SK-N-SH (cell line): Measurements from ENCODE around the gene CD248. TPM values are rescaled to one million over a fixed set of nuclear protein-coding genes. Genes with fewer than 3 reads are reported as not detected.
A peak's percentile ranks its signal among the peaks of the same experiment; 100 is the strongest.

Source experiments
- CTCF ChIA-PET: fragments of 300-600, 350-600 bp; formaldehyde crosslinking; extraction: SDS; loops from one replicate; lab custom pipeline; 2021; lab: Yijun Ruan, JAX
- POLR2A ChIA-PET: fragments of 350-600 bp; sonication (Branson Sonifier 250); formaldehyde crosslinking; extraction: SDS; loops from one replicate; lab custom pipeline; 2020; ENCODE audit warnings: antibody characterized with exemption, inconsistent platforms; lab: Yijun Ruan, JAX
- DNase-seq: peaks from one replicate; pipeline ENCODE4 v3.0.0; 2012
- H2AFZ ChIP-seq: fragments of 200-600 bp; sonication (generic); 2 replicates; pipeline ENCODE4 v1.8.1; 2016; ENCODE audit warnings: antibody characterized with exemption, mild to moderate bottlenecking, low read depth
- H3F3A ChIP-seq: fragments of 200-600 bp; sonication (generic); replicated peaks from 2 replicates; pipeline ENCODE3; 2016; ENCODE audit warnings: antibody characterized with exemption, mild to moderate bottlenecking; ENCODE audit not compliant: insufficient read depth
- H3K27ac ChIP-seq, 2 experiments: fragments of 200-500 bp in 1 of 2; fragments of 200-600 bp in 1 of 2; sonication (Bioruptor generic) in 1 of 2; sonication (generic), shearing (Covaris generic) in 1 of 2; 2 replicates each; pipeline versions ENCODE4 v1.5.1 to v1.6.1; 2014 to 2016; ENCODE audit warnings: low read depth in 2 of 2, inconsistent platforms in 1 of 2, low read length in 1 of 2, mild to moderate bottlenecking in 1 of 2, mixed read lengths in 1 of 2
- H3K27me3 ChIP-seq: fragments of 200-600 bp; sonication (generic), shearing (Covaris generic); 2 replicates; pipeline ENCODE4 v1.6.1; 2016; ENCODE audit warnings: mixed run types; ENCODE audit not compliant: insufficient read depth
- H3K36me3 ChIP-seq, 2 experiments: fragments of 200-500 bp in 1 of 2; fragments of 200-600 bp in 1 of 2; sonication (Bioruptor generic) in 1 of 2; sonication (generic) in 1 of 2; replicated peaks in 1 of 2; 2 replicates each; pipeline versions ENCODE3 to v1.5.1; 2014 to 2016; ENCODE audit warnings: low read length in 1 of 2, mild to moderate bottlenecking in 1 of 2; ENCODE audit not compliant: insufficient read depth in 2 of 2, control insufficient read depth in 1 of 2
- H3K4me1 ChIP-seq, 2 experiments: fragments of 200-500 bp in 1 of 2; fragments of 200-600 bp in 1 of 2; sonication (Bioruptor generic) in 1 of 2; sonication (generic), shearing (Covaris generic) in 1 of 2; 2 replicates each; pipeline versions ENCODE4 v1.5.1 to v1.6.1; 2014 to 2016; ENCODE audit warnings: low read depth in 1 of 2, low read length in 1 of 2, mixed run types in 1 of 2; ENCODE audit not compliant: insufficient read depth in 2 of 2, control insufficient read depth in 1 of 2
- H3K4me2 ChIP-seq: fragments of 200-600 bp; sonication (generic), shearing (Covaris generic); 2 replicates; pipeline ENCODE4 v1.6.1; 2017; ENCODE audit warnings: mixed run types
- H3K4me3 ChIP-seq, 2 experiments: fragments of 200-500 bp in 1 of 2; fragments of 200-600 bp in 1 of 2; sonication (Bioruptor generic) in 1 of 2; sonication (generic), shearing (Covaris generic) in 1 of 2; 2 replicates each; pipeline versions ENCODE4 v1.5.1 to v1.8.1; 2014 to 2016; ENCODE audit warnings: low read depth in 2 of 2, inconsistent platforms in 1 of 2, low read length in 1 of 2, mild to moderate bottlenecking in 1 of 2, mixed read lengths in 1 of 2, moderate library complexity in 1 of 2
- H3K79me2 ChIP-seq: fragments of 200-600 bp; sonication (generic); 2 replicates; pipeline ENCODE4 v1.8.1; 2017; ENCODE audit warnings: mild to moderate bottlenecking; ENCODE audit not compliant: insufficient read depth
- H3K9ac ChIP-seq: fragments of 200-600 bp; sonication (generic); 2 replicates; pipeline ENCODE4 v1.6.1; 2017; ENCODE audit warnings: mixed run types
- H3K9me2 ChIP-seq: fragments of 200-600 bp; sonication (generic); 2 replicates; pipeline ENCODE4 v1.6.1; 2017; ENCODE audit warnings: mixed run types
- H3K9me3 ChIP-seq: fragments of 200-600 bp; sonication (generic); 2 replicates; pipeline ENCODE4 v1.6.1; 2017; ENCODE audit warnings: mixed run types, mild to moderate bottlenecking, moderate library complexity
- H4K20me1 ChIP-seq: fragments of 200-600 bp; sonication (generic); 2 replicates; pipeline ENCODE4 v1.6.1; 2017; ENCODE audit warnings: mild to moderate bottlenecking, mixed run types; ENCODE audit not compliant: insufficient read depth
- CHD2 ChIP-seq: fragments of 150-350 bp; IDR thresholded peaks from 2 replicates; pipeline ENCODE4 v1.6.1; 2018; ENCODE audit warnings: low read length; ENCODE audit not compliant: partially characterized antibody
- ELF1 ChIP-seq: IDR thresholded peaks from 2 replicates; pipeline ENCODE4 v1.4.0; 2012
- EP300 ChIP-seq, 2 experiments: IDR thresholded peaks; 2 replicates each; pipeline versions ENCODE4 v1.4.0 to v1.6.1; 2012; ENCODE audit warnings: borderline replicate concordance in 1 of 2, low read depth in 1 of 2, low read length in 1 of 2
- EZH2phosphoT487 ChIP-seq: fragments of 200-600 bp; sonication (generic); IDR thresholded peaks from 2 replicates; pipeline ENCODE4 v1.6.1; 2017; ENCODE audit warnings: low read depth, mixed run types, mild to moderate bottlenecking, antibody characterized with exemption, moderate library complexity, borderline replicate concordance
- FOSL2 ChIP-seq: IDR thresholded peaks from 2 replicates; pipeline ENCODE4 v1.4.0; 2012; ENCODE audit warnings: low read depth, mild to moderate bottlenecking, moderate library complexity, borderline replicate concordance
- FOXJ3 ChIP-seq: sonication (generic); formaldehyde crosslinking; IDR thresholded peaks from 2 replicates; pipeline ENCODE4 v1.5.1; 2020; ENCODE audit warnings: mild to moderate bottlenecking, missing genetic modification reagents
- GATA2 ChIP-seq: sonication (generic); formaldehyde crosslinking; IDR thresholded peaks from 2 replicates; pipeline ENCODE4 v1.5.0; 2020; ENCODE audit warnings: mild to moderate bottlenecking, missing genetic modification reagents
- JUND ChIP-seq: IDR thresholded peaks from 2 replicates; pipeline ENCODE4 v1.4.0; 2012
- MEF2A ChIP-seq: IDR thresholded peaks from 2 replicates; pipeline ENCODE4 v1.4.0; 2012; ENCODE audit warnings: low read depth, borderline replicate concordance
- MXI1 ChIP-seq: IDR thresholded peaks from 2 replicates; pipeline ENCODE4 v1.6.1; 2012; ENCODE audit warnings: mild to moderate bottlenecking, low read depth, low read length, improper control_type of control experiment
- NFIC ChIP-seq: IDR thresholded peaks from 2 replicates; pipeline ENCODE4 v1.4.0; 2012; ENCODE audit warnings: borderline replicate concordance
- POLR2AphosphoS5 ChIP-seq: IDR thresholded peaks from 2 replicates; pipeline ENCODE4 v1.6.1; 2012; ENCODE audit warnings: low read depth, low read length
- RCOR1 ChIP-seq: fragments of 150-350 bp; IDR thresholded peaks from 2 replicates; pipeline ENCODE4 v1.6.1; 2017; ENCODE audit warnings: antibody characterized with exemption, low read length
- RFX5 ChIP-seq: IDR thresholded peaks from 2 replicates; pipeline ENCODE4 v1.6.1; 2012; ENCODE audit warnings: mild to moderate bottlenecking, improper control_type of control experiment, low read length
- RXRA ChIP-seq: IDR thresholded peaks from 2 replicates; pipeline ENCODE4 v1.4.0; 2012; ENCODE audit warnings: low read depth, mild to moderate bottlenecking, borderline replicate concordance
- SIN3A ChIP-seq: IDR thresholded peaks from 2 replicates; pipeline ENCODE4 v1.6.1; 2012; ENCODE audit warnings: low read depth, mild to moderate bottlenecking, low read length, moderate library complexity, borderline replicate concordance
- SMC3 ChIP-seq: IDR thresholded peaks from 2 replicates; pipeline ENCODE4 v1.6.1; 2012; ENCODE audit warnings: low read depth, low read length, improper control_type of control experiment
- TCF12 ChIP-seq: IDR thresholded peaks from 2 replicates; pipeline ENCODE4 v1.4.0; 2012
- TEAD4 ChIP-seq: IDR thresholded peaks from 2 replicates; pipeline ENCODE4 v1.4.0; 2012; ENCODE audit warnings: mild to moderate bottlenecking, borderline replicate concordance; ENCODE audit not compliant: insufficient read depth
- WGBS: methylation state at CpG from one replicate; pipeline ENCODE4 v1.1.6; 2017; ENCODE audit warnings: low lambda C conversion rate; 5-methylcytosine and 5-hydroxymethylcytosine counted together
- polyA plus RNA-seq, 3 experiments: library from polyadenylated mRNA; depleted of rRNA; stranded (reverse); fragments of >200 nt; gene quantifications; 2 replicates each; pipeline ENCODE4 v1.2.3, GENCODE V29; 2012
- TF ChIP-seq, protein P1 (sequence below): fragments of 200-600 bp; sonication (generic); IDR thresholded peaks from 2 replicates; pipeline ENCODE4 v1.6.1; 2017; ENCODE audit warnings: antibody characterized with exemption, mild to moderate bottlenecking, moderate library complexity
- TF ChIP-seq, protein P2 (sequence below): IDR thresholded peaks from 2 replicates; pipeline ENCODE4 v1.4.0; 2012; ENCODE audit warnings: low read depth
- TF ChIP-seq, protein P3 (sequence below): fragments of 150-350 bp; IDR thresholded peaks from 2 replicates; pipeline ENCODE4 v1.6.1; 2016; ENCODE audit warnings: mild to moderate bottlenecking, low read depth, low read length

Gene CD248
- polyA plus RNA-seq, 1 of the 3 experiments (the other 2 are of a cell fraction), result 7.7 TPM

DNA sequence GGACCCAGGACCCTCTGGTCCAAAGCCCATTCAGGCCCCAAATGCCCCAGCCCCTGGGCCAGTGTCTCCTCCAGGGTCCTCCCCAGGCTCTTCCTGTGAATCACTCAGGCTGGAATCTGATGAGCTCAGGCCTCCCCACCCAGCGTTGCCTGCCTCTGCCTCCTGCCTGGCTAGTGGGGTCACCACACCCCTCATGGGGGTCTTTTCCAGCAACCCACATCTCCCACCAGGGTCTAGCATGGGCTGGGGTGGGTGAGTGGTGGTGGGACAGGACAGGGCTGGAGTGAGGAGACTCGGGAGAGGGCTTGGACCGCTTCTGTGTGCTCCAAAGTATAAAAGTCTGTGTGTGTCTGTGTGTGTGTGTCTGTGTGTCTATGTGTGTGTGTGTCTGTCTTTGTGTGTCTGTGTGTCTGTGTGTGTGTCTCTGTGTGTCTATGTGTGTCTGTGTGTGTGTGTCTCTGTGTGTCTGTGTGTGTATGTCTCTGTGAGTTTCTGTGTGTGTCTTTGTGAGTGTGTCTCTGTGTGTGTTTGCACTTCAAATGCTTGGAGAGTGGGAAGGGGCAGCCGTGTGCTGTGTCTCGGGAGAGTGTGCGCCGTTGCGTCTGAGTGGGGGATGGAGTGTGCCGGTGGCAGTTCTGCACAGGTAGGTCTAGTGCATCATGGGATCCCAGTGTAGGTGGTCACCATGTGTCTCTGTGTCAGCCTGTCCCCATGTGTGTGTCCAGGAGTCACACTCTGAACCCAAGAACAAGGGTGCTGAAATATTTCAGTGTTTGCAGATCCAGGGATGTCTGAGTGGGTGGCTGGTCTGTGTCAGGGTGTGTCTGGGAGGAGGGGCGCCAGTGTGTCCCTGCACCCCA is 10.6 kb upstream of the CD248 start (continued):
- TF ChIP-seq EP300 (IDR thresholded peaks at IDR 0.05; ENCODE audit: borderline replicate concordance in 1 of 2, low read depth in 1 of 2, low read length in 1 of 2) (peak in 1 of 2 experiments; percentile 26; a peak in 1 of 4 replicates), GATA2 (CRISPR knock-in tag) (no peak), TEAD4 (0 out of 2 replicates have a peak, but pooled peaks have one; percentile 46), MXI1 (no peak), FOXJ3 (CRISPR knock-in tag) (no peak), SIN3A (no peak), NFIC (no peak), TCF12 (peak; percentile 25; the same call in 1 of the 2 replicates)
- TF ChIP-seq, protein P1, sequence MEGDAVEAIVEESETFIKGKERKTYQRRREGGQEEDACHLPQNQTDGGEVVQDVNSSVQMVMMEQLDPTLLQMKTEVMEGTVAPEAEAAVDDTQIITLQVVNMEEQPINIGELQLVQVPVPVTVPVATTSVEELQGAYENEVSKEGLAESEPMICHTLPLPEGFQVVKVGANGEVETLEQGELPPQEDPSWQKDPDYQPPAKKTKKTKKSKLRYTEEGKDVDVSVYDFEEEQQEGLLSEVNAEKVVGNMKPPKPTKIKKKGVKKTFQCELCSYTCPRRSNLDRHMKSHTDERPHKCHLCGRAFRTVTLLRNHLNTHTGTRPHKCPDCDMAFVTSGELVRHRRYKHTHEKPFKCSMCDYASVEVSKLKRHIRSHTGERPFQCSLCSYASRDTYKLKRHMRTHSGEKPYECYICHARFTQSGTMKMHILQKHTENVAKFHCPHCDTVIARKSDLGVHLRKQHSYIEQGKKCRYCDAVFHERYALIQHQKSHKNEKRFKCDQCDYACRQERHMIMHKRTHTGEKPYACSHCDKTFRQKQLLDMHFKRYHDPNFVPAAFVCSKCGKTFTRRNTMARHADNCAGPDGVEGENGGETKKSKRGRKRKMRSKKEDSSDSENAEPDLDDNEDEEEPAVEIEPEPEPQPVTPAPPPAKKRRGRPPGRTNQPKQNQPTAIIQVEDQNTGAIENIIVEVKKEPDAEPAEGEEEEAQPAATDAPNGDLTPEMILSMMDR, result 0 out of 2 replicates have a peak, but pooled peaks have one; percentile 6

DNA sequence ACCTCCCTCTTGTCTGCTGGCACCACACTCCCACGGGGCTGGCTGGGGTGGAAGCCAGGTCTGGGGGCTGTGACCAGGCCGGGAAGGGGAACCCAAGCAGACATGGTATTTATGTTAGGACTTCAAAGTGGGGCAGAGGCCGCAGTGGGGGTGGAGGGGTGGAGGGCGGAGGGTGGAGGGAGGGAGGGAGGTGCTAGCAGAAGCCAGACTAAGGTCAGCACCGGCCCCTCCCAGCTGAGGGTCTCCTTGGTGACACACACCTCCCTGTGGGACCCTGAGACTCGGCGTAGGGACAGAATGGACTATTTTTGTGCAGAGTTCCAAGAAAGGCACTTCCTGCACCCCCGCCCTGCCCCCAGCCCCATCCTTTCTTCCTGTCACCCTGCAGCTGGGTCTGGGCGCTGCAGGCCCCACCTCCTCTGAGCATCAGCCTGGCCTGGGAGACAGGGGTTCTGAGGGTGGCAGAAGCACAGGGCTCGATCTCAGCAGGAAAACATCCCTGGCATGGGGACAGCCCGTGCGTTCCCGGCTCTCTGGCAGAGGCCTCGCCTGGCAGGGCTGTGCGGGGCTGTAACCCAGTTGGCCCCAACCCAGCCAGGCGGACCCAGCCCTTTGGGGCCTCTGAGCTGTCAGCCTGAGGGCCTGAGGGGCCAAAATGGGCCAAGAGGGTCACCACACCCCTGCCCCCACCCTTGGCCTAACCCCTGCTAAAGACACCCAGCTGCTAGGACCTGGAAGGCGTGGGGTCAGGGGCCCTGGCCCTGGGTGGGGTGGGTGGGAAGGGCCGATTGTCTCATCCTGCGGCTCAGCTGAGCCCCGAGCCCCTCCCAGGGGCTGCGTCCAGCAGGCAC is 9.6 kb upstream of the CD248 start:
- peak; percentile 79 for DNase-seq
- 42% methylated on average over 9 of the region's 21 CpGs for WGBS
- Histone ChIP-seq H3K9me3 (no peaks in the 10 kb centered on the region), H3F3A (peaks cover 9% of the 10 kb centered on the region), H4K20me1 (no peaks in the 10 kb centered on the region), H3K4me1 (peaks cover 28 to 36% of the 10 kb centered on the region in 2 experiments; a peak in 3 of 4 replicates), H3K9ac (peak overlapping the region; percentile 62; the same call in 1 of the 2 replicates), H3K79me2 (no peaks in the 10 kb centered on the region), H2AFZ (peak overlapping the region; percentile 46; the same call in 1 of the 2 replicates), H3K27ac (peak overlapping the region; percentile 73 to 80), H3K4me2 (peak overlapping the region; percentile 66), H3K4me3 (no peak overlapping the region), H3K36me3 (no peaks in the 10 kb centered on the region), H3K9me2 (no peaks in the 10 kb centered on the region), H3K27me3 (no peaks in the 10 kb centered on the region)
- ChIA-PET CTCF (interaction anchor here (0.7 to 1.8 kb wide), 10 partner anchors 9 to 62 kb away, joined by 3 to 46 read pairs (median 4); partner anchors contain the start of genes CD248 and RIN1), POLR2A (interaction anchor here (1.3 to 1.8 kb wide), 2 partner anchors 9 to 14 kb away, joined by 10 to 17 read pairs; partner anchors contain the start of gene CD248)
- TF ChIP-seq NFIC, result peak; percentile 73
- TF ChIP-seq JUND, result no peak
- no peak for TF ChIP-seq MXI1
- no peak for TF ChIP-seq MEF2A
- TF ChIP-seq RFX5, result no peak
- TF ChIP-seq SMC3, result no peak
- TF ChIP-seq TEAD4, result no peak
- TF ChIP-seq TCF12, result peak; percentile 54
- no peak; the same call in 1 of the 2 replicates for TF ChIP-seq POLR2AphosphoS5
- no peak for TF ChIP-seq FOXJ3 (CRISPR knock-in tag)
- no peak for TF ChIP-seq FOSL2
- TF ChIP-seq, protein P2, sequence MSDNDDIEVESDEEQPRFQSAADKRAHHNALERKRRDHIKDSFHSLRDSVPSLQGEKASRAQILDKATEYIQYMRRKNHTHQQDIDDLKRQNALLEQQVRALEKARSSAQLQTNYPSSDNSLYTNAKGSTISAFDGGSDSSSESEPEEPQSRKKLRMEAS, result 0 out of 2 replicates have a peak, but pooled peaks have one; percentile 16
- TF ChIP-seq CHD2, result peak; percentile 50
- TF ChIP-seq, protein P3, sequence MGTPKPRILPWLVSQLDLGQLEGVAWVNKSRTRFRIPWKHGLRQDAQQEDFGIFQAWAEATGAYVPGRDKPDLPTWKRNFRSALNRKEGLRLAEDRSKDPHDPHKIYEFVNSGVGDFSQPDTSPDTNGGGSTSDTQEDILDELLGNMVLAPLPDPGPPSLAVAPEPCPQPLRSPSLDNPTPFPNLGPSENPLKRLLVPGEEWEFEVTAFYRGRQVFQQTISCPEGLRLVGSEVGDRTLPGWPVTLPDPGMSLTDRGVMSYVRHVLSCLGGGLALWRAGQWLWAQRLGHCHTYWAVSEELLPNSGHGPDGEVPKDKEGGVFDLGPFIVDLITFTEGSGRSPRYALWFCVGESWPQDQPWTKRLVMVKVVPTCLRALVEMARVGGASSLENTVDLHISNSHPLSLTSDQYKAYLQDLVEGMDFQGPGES, result no peak
- TF ChIP-seq ELF1, result no peak
- TF ChIP-seq, protein P1, result no peak
- TF ChIP-seq RXRA, result peak; percentile 29; the same call in 1 of the 2 replicates
- no peak for TF ChIP-seq RCOR1
- TF ChIP-seq GATA2 (CRISPR knock-in tag), result no peak
- TF ChIP-seq EZH2phosphoT487, result no peak
